HEK293 (cell line): Measurements from ENCODE around the gene TNN.

Source experiments
- HOXD13 ChIP-seq: sonication (generic); formaldehyde crosslinking; IDR thresholded peaks from 2 replicates; pipeline ENCODE4 v1.8.0; 2022; ENCODE audit warnings: missing genetic modification reagents, borderline replicate concordance
- ZBTB8A ChIP-seq: fragments of 450-650 bp; formaldehyde crosslinking; IDR thresholded peaks from 2 replicates; pipeline ENCODE4 v1.5.1; 2016; ENCODE audit warnings: missing biosample characterization, missing genetic modification characterization
- ZEB2 ChIP-seq: fragments of 450-650 bp; formaldehyde crosslinking; IDR thresholded peaks from 2 replicates; pipeline ENCODE4 v1.5.1; 2016; ENCODE audit warnings: missing biosample characterization, missing genetic modification characterization
- ZNF202 ChIP-seq: fragments of 450-650 bp; formaldehyde crosslinking; IDR thresholded peaks from 2 replicates; pipeline ENCODE4 v1.5.1; 2016; ENCODE audit warnings: missing biosample characterization, missing genetic modification characterization, borderline replicate concordance
- ZNF24 ChIP-seq: fragments of 450-650 bp; formaldehyde crosslinking; IDR thresholded peaks from 2 replicates; pipeline ENCODE4 v1.5.1; 2016; ENCODE audit warnings: missing biosample characterization, missing genetic modification characterization
- ZNF324 ChIP-seq: fragments of 450-650 bp; formaldehyde crosslinking; IDR thresholded peaks from 2 replicates; pipeline ENCODE4 v1.5.1; 2016; ENCODE audit warnings: missing biosample characterization, missing genetic modification characterization
- ZNF561 ChIP-seq: fragments of 450-650 bp; IDR thresholded peaks from 2 replicates; pipeline ENCODE4 v1.5.1; 2018; ENCODE audit warnings: missing biosample characterization, missing genetic modification characterization, borderline replicate concordance
- TF ChIP-seq, protein P1 (sequence below): fragments of 450-650 bp; formaldehyde crosslinking; IDR thresholded peaks from 2 replicates; pipeline ENCODE4 v1.5.1; 2016; ENCODE audit warnings: missing biosample characterization, missing genetic modification characterization
- TF ChIP-seq, protein P2 (sequence below): fragments of 450-650 bp; formaldehyde crosslinking; IDR thresholded peaks from 2 replicates; pipeline ENCODE4 v1.5.1; 2016; ENCODE audit warnings: missing biosample characterization, missing genetic modification characterization
- TF ChIP-seq, protein P3 (sequence below): fragments of 450-650 bp; formaldehyde crosslinking; conservative IDR thresholded peaks from 2 replicates; pipeline ENCODE4 v1.5.1; 2016; ENCODE audit warnings: low read depth, missing biosample characterization, missing genetic modification characterization

DNA sequence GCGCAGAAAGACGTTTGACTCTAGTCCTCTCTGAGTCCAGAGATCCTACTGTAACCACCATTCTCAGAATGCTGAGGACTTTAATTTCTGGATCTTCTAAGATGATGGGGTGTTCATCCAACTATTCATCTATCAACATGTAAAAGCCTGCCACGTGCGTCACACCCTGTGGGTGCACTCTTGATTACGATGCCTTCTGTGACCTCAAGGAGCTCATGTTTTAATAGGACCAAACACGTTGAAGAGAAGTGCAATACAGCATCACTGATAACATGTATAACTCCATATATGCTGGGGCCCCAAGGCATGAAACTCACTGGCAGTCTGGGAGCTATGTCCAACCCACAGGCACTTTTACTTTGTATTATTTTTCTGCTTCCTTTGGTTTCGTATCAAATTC, 105.9 kb downstream of the TNN start:
- TF ChIP-seq ZNF202 (tag by site-specific recombination) (no peak), ZNF561 (tag by site-specific recombination) (no peak), ZBTB8A (tag by site-specific recombination) (no peak), ZNF24 (tag by site-specific recombination) (no peak), HOXD13 (CRISPR knock-in tag) (no peak), ZNF324 (no peak), ZEB2 (tag by site-specific recombination) (no peak)
- TF ChIP-seq, protein P1, sequence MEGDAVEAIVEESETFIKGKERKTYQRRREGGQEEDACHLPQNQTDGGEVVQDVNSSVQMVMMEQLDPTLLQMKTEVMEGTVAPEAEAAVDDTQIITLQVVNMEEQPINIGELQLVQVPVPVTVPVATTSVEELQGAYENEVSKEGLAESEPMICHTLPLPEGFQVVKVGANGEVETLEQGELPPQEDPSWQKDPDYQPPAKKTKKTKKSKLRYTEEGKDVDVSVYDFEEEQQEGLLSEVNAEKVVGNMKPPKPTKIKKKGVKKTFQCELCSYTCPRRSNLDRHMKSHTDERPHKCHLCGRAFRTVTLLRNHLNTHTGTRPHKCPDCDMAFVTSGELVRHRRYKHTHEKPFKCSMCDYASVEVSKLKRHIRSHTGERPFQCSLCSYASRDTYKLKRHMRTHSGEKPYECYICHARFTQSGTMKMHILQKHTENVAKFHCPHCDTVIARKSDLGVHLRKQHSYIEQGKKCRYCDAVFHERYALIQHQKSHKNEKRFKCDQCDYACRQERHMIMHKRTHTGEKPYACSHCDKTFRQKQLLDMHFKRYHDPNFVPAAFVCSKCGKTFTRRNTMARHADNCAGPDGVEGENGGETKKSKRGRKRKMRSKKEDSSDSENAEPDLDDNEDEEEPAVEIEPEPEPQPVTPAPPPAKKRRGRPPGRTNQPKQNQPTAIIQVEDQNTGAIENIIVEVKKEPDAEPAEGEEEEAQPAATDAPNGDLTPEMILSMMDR = no peak
- TF ChIP-seq, protein P2, sequence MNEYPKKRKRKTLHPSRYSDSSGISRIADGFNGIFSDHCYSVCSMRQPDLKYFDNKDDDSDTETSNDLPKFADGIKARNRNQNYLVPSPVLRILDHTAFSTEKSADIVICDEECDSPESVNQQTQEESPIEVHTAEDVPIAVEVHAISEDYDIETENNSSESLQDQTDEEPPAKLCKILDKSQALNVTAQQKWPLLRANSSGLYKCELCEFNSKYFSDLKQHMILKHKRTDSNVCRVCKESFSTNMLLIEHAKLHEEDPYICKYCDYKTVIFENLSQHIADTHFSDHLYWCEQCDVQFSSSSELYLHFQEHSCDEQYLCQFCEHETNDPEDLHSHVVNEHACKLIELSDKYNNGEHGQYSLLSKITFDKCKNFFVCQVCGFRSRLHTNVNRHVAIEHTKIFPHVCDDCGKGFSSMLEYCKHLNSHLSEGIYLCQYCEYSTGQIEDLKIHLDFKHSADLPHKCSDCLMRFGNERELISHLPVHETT (tag by site-specific recombination) = no peak
- TF ChIP-seq, protein P3, sequence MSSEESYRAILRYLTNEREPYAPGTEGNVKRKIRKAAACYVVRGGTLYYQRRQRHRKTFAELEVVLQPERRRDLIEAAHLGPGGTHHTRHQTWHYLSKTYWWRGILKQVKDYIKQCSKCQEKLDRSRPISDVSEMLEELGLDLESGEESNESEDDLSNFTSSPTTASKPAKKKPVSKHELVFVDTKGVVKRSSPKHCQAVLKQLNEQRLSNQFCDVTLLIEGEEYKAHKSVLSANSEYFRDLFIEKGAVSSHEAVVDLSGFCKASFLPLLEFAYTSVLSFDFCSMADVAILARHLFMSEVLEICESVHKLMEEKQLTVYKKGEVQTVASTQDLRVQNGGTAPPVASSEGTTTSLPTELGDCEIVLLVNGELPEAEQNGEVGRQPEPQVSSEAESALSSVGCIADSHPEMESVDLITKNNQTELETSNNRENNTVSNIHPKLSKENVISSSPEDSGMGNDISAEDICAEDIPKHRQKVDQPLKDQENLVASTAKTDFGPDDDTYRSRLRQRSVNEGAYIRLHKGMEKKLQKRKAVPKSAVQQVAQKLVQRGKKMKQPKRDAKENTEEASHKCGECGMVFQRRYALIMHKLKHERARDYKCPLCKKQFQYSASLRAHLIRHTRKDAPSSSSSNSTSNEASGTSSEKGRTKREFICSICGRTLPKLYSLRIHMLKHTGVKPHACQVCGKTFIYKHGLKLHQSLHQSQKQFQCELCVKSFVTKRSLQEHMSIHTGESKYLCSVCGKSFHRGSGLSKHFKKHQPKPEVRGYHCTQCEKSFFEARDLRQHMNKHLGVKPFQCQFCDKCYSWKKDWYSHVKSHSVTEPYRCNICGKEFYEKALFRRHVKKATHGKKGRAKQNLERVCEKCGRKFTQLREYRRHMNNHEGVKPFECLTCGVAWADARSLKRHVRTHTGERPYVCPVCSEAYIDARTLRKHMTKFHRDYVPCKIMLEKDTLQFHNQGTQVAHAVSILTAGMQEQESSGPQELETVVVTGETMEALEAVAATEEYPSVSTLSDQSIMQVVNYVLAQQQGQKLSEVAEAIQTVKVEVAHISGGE (tag by site-specific recombination) = no peak
